GM21526 (cell line): ENCODE measurements around the gene LGR6.
"Not testable (repeated sequence)": the region's sequence is repeated elsewhere in the genome, so short reads cannot be mapped to it uniquely, and the experiment has no call there.

ENCODE experiments used
- ATAC-seq: cut with Tn5 transposase; IDR thresholded peaks from one replicate; pipeline ENCODE4 v1.9.1; 2021; ENCODE audit warnings: moderate library complexity; ENCODE audit not compliant: unreplicated experiment, low FRiP score

The LGR6 gene

GRCh38 chr1:202176949-202177927 lies 16.4 kb upstream of the LGR6 start:
- ATAC-seq, result no peak

GRCh38 chr1:202179828-202180750 lies 13.5 kb upstream of the LGR6 start:
- no peak for ATAC-seq

GRCh38 chr1:202180751-202181139 lies 12.9 kb upstream of the LGR6 start:
- not testable (repeated sequence) for ATAC-seq

GRCh38 chr1:202181586-202181985 lies 12.0 kb upstream of the LGR6 start:
- ATAC-seq, result no peak

GRCh38 chr1:202182040-202182877 lies 11.3 kb upstream of the LGR6 start:
- no peak for ATAC-seq

GRCh38 chr1:202184750-202185460 lies 8.7 kb upstream of the LGR6 start:
- no peak for ATAC-seq

- ATAC-seq, result no peak
Observed at GRCh38 chr1:202186327-202186726, 7.3 kb upstream of the LGR6 start.

GRCh38 chr1:202187041-202187671 lies 6.4 kb upstream of the LGR6 start:
- no peak for ATAC-seq

- ATAC-seq, result no peak
Observed at GRCh38 chr1:202187697-202188407, 5.7 kb upstream of the LGR6 start.

- ATAC-seq, result no peak
Observed at GRCh38 chr1:202189001-202189790, 4.4 kb upstream of the LGR6 start.

GRCh38 chr1:202189918-202190715 lies 3.5 kb upstream of the LGR6 start:
- ATAC-seq, result no peak

GRCh38 chr1:202191391-202191790 lies 2.2 kb upstream of the LGR6 start:
- not testable (repeated sequence) for ATAC-seq

- ATAC-seq, result no peak
Observed at GRCh38 chr1:202192770-202193613, 607 bp upstream of the LGR6 start.

GRCh38 chr1:202194328-202194648 lies 689 bp downstream of the LGR6 start:
- ATAC-seq, result no peak

- ATAC-seq, result no peak
Observed at GRCh38 chr1:202197653-202198365, 4.2 kb downstream of the LGR6 start.

- ATAC-seq, result no peak
Observed at GRCh38 chr1:202198366-202198724, 4.7 kb downstream of the LGR6 start.
